Stimulated activated CD4-positive, alpha-beta T cell treated with anti-CD3 and anti-CD28 coated beads, Interleukin-12 subunit alpha, Interleukin-12 subunit beta, amount 100 ng/mL, for 24 hours (primary cell): Measurements from ENCODE around the gene CTAG1A.
"Not testable (repeated sequence)": the region's sequence is repeated elsewhere in the genome, so short reads cannot be mapped to it uniquely, and the experiment has no call there.

Experiments used
- DNase-seq, 2 experiments: peaks; one replicate each; pipeline ENCODE4 v3.0.0-alpha.2; 2020; ENCODE audit warnings: low read depth in 2 of 2

Gene CTAG1A

DNA sequence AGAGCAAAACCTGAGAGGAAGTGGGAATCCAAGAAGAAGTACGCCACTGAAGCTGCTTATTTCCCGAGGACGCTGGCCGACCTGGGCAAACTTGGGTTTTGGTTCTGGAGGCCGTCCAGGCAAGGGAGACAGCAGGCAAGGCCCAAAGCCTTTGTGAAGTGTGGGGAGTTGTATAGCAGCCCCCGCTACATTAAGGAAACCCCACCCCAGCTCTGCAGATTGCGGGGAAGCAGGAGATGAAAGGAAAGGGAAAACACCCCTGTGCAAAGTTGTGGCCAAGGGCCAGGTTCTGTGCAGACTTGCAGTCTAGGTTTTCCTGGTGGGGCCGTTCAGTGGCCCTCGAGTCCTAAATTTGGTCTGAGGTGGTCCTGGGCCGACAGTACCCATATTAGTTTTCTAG, 11.9 kb upstream of the CTAG1A start:
- not testable (repeated sequence) for DNase-seq

- not testable (repeated sequence) for DNase-seq
Measured at GRCh38 chrX:154575076-154575475, 9.9 kb upstream of the CTAG1A start.

DNA sequence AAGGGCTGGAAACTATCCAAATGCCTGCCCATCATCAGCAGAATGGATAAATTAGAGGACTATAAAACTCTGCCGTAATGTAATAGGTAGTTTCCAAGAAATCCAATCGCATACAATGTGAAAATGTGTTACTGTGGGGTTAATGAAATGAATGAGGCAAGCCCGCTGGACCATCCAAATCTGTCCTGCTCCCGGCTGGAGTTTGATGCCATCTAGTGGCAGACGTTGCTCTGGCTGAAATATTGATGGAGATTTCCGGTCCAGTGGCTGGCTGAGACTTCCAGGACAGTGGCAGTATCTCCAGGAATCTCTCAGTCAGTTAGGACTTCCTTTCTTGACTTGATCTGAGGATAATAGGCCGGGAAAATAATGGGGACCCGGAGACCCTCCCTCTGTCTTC, 1.9 kb upstream of the CTAG1A start:
- DNase-seq, result not testable (repeated sequence)

DNA sequence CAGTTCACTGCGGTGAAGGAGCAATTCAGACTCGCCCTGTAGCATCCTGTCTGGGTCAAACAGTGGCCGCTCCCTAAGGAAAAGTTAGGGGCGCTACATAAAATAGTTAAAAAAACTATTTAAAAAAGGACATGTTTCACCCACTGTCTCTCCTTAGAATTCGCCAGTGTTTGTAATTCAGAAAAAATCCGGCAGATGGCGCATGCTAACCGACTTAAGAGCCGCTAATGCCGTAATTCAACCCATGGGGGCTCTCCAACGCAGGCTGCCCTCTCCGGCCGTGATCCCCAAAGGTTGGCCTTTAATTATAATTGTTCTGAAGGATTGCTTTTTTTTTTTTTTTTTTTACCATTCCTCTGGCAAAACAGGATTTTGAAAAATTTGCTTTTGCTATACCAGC, 5.5 kb downstream of the CTAG1A start:
- not testable (repeated sequence) for DNase-seq

- DNase-seq, result no peak
Measured at GRCh38 chrX:154592505-154592904, 7.6 kb downstream of the CTAG1A start.

DNA sequence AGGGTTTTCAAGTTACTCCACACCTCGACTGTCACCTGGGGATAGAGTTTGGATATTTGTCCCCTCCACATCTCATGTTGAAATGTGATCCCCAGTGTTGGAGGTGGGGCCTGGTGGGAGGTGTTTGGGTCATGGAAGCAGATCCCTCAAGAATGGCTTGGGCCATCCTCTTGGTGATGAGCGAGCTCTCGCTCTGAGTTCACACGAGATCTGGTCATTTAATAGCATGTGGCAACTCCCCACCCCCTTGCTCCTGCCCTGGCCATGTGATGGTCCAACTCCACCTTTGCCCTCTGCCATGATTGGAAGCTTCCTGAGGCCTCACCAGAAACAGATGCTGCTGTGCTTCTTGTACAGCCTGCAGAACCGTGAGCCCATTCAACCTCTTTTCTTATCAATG, 8.3 kb downstream of the CTAG1A start:
- DNase-seq, result no peak

DNA sequence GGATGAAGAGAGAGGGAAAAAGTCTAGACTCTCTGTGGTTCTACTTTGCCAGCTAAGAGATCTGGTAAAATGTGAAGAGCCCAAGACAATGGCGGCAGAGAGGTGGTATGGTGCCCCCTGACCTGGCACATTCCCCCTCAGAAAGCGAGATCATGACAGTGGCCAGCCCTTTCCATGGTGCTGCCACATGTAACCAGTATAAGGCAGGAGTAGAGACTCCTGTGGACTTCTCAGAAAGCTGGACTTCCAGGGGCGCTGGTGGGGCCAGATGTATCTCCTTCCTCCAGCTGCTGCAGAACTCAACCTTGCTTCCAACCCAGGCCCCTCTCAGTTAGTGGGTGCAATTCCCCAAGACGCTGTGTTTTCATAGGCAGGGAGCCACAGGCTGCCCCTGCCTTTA, 9.6 kb downstream of the CTAG1A start:
- DNase-seq, result no peak

DNA sequence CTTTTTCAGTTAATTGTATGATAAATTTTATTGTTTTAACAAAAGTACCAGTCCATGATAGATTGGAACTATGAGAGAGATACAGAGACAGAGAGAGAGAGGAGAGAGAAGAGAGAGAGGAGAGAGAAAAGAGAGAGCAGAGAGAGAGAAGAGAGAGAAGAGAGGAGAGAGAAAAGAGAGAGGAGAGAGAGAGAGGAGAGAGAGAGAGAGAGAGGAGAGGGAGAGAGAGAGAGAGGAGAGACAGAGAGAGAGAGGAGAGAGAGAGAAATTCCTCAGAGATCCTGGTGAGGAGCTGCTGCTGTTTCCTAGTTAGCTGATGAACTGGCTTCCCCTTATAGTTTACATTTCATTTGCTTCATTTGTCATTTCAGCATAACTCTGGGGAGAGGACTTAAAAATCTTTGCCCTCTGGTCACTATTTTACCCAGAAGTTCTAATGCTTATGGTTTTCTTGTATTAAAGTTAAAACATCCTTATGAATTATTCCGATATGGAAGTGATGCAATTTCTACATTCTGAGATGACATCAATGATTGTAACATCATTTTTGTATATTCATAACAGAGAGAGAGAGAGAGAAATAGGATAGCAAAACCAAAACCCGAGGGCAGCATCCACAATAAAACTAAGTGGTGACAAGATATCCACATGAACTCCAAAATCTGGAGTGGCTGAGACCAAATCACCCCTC, 10.8 kb downstream of the CTAG1A start:
- no peak for DNase-seq

DNA sequence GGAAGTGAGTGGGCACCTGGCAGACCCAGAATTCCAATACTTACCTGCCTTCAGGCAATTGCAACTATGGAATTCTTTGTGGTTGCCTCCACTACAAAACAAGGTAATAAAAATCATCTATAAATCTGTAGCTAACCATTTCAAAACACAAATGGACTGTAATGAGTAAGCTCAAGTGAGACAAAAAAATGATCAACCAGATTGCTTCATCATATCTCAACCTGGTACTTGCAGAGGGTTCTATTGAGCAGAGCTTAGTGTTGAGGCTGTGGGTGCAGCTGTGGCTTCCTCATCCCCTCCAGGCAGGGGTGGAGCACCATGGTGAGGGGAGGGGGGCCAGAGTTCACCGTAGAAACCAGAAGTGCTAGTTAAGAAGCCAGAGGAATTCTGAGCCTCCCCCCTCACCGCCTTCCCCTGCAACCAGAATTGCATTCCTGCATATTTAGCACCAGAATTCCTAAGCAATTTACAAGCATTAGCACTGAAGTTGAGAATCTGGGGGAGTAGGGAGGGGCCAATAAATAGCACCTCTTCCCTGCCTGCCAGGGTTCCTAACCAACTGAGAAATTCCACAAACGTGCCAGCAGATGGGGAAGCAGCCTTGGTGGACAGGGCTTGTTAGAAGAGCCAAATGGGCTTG, 11.5 kb downstream of the CTAG1A start:
- no peak for DNase-seq

DNA sequence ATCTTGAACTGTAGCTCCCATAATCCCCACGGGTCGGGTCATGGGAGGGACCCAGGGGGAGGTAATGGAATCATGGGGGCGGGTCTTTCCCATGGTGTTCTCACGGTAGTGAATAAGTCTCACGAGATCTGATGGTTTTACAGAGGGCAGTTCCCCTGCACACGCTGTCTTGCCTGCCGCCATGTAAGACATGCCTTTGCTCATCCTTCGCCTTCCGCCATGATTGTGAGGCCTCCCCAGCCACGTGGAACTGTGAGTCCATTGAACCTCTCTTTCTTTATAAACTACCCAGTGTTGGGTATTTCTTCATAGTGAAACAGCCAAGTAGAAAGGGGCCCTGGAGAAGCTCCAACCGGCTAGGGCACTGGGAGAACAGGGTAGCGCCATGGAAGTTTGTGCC, 12.3 kb downstream of the CTAG1A start:
- no peak for DNase-seq

DNA sequence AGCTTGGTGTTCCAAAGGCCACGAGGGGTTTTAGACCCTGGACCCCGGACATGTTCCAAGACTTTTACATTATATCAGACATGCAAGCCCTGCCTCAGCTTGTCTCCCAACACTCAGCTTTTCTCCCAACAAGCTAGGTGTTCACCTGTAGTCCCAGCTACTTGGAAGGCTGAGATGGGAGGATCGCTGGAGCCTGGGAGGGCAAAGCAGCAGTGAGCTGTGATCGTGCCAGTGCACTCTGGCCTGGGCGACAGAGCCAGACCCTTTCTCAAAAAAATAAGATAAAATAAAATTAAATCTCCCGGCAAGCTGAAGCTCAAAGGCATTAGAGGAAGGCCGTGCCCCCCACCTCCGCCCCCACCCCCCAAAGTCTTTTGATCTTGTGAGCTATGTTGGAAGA, 13.7 kb downstream of the CTAG1A start:
- no peak for DNase-seq

GRCh38 chrX:154599531-154599930, 14.6 kb downstream of the CTAG1A start:
- no peak for DNase-seq

DNA sequence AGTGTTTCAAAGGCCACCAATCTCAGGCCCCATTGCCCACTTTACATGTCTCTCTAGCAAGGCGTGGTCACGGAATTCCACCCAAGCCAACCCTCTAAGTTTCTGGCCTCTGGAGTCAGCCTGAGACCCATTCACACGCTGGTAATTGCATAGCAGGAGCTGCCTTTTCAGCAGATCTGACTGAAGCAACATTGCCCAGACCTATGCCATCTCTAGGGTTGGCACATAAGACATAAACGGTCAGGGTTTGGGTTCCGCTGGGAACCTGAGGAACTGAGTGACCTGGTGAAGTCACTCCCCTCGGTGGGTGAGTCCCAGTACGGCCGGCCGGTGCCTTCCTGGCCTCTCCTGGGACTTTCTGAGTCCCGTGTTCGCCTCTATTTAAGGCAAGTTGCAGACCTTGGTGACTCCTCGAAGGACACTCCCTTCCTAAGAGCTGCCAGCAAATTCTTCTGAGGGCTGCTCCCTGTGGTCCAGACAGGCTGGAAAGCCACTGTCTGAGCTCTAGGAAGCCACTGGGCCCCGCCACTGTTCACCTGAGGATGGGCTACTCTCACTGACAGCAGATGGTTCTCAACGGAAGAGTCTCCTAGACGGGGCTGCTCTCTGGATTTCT, 15.9 kb downstream of the CTAG1A start:
- no peak for DNase-seq

DNA sequence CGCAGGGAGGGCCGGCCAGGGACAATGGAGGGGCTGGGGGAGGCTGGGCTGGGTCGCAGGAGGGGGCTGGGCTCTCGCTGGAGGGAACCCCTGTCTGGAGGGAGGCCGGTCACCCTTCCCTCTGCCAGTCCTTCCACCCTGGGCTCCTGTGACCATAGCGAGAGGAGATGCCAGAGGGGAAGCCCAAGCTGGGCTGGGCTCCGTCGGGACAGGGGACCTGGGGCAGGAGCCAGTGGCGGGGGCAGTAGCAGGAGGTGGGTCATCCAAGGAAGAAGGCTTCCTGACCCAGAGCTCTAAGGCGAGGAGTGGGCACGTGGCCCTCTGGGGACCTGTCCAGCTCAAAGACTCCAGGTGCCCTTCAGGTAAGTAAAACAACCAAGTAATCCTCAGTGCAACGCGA, 17.3 kb downstream of the CTAG1A start:
- no peak for DNase-seq

DNA sequence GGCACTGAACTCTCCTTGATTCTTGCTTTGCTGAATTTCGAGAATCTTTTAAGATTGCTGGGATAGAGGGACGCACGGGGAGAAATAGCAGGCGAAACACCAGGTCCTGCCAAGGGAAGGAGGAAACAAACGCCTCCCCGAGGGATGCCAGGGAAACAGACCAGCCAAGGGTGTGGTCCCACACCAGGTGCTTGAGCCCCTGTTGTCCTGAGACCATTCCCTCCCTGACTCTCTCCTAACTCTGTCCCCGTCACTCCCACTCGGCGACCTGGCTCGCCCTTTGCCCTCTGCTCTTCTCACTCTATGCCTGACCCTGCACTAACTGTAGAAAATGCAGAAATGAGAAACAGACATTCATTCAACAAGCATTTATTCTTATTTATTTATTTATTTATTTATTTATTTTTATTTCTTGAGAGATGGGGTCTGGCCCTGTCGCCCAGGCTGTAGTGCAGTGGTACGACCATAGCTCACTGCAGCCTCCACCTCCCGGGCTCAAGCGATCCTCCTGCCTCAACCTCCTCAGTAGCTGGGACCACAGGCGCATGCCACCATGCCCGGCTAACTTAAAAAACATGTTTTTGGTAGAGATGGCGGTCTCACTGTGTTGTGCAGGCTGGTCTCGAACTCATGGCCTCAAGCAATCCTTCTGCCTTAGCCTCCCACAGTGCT, 18.0 kb downstream of the CTAG1A start:
- DNase-seq, result no peak

GRCh38 chrX:154603438-154604430, 18.8 kb downstream of the CTAG1A start:
- DNase-seq, result no peak

GRCh38 chrX:154605566-154605965, 20.6 kb downstream of the CTAG1A start:
- no peak for DNase-seq

- no peak for DNase-seq
Measured at GRCh38 chrX:154607370-154607769, 22.4 kb downstream of the CTAG1A start.

GRCh38 chrX:154607976-154608375, 23.0 kb downstream of the CTAG1A start:
- DNase-seq, result not testable (repeated sequence)

DNA sequence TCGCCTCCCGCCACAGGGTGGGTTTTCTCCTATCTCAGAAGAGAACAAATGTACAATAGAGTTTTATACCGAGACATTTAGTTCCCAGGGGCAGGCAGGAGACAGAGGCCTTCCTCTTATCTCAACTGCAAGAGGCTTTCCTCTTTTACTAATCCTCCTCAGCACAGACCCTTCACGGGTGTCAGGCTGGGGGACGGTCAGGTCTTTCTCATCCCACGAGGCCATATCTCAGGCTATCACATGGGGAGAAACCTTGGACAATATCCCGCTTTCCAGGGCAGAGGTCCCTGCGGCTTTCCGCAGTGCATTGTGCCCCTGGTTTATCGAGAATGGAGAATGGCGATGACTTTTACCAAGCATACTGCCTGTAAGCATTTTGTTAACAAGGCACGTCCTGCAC, 23.9 kb downstream of the CTAG1A start:
- not testable (repeated sequence) for DNase-seq

- DNase-seq, result not testable (repeated sequence)
Measured at GRCh38 chrX:154611146-154611545, 26.2 kb downstream of the CTAG1A start.
